HG03558 (cell line): ENCODE data around the gene TCHH.

Source experiments
- ATAC-seq: cut with Tn5 transposase; IDR thresholded peaks from one replicate; pipeline ENCODE4 v1.9.1; 2021; ENCODE audit warnings: moderate number of reproducible peaks; ENCODE audit not compliant: unreplicated experiment; ENCODE audit errors: extremely low read depth

TCHH gene

DNA sequence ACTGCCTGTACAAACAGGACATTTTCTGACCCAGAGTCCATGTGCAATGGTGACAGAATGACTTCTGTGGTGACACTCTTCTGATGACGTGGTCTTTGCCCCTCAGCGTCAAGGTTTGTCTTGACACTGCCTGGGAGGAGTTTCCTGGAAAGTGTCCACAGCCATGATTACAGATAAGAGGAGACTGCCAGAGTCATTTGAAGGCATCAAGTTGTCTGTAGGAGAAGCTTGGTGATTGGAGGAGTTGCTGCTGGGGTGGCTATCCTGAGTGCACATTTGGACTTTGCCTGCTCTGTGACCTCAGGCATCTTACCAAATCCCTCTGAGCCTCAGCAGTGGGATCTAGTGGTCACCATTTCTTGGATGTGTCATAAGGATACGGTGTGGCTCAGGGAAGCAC is 44.1 kb downstream of the TCHH start:
- no peak for ATAC-seq

- ATAC-seq = no peak
Observed at GRCh38 chr1:152067929-152068328, 47.3 kb downstream of the TCHH start.

DNA sequence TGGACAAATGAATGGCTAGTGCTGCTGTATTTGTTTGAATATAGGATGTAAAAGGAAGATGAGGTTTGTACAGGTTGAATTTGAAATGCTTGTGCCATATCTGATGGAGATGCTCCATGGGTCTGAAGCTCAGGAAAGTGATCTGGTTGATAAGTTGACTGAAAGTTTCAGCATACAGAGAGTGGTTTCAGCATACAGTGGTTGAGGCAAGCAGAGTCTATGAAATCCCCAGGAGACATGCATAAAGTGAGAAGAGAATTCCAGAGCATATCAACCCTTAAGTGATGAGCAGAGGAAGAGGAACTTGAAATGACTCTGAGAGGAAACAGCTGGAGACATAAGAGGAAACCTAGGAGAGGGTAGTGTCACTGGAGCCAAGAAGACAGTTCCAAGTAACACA is 48.1 kb downstream of the TCHH start:
- ATAC-seq = no peak

GRCh38 chr1:152061952-152062351 is 53.3 kb downstream of the TCHH start:
- ATAC-seq = no peak
